ENCODE data around the gene AGPAT1. TPM values are rescaled to one million over a fixed set of nuclear protein-coding genes. Genes with fewer than 3 reads are reported as not detected.

Gene AGPAT1
- total and polyA plus RNA-seq, 10 donors: 13.6 to 39.7 (median 32.1) TPM

GRCh38 chr6:32175322-32175710 is 568 bp downstream of the AGPAT1 start:
- Histone ChIP-seq H3K4me3 (peak overlapping the region; percentile 52 to 87 (median 62)), H3K27ac (peak overlapping the region; percentile 73 to 98 (median 95)), H3K4me1 (peaks cover 33 to 67% (median 57%) of the 10 kb centered on the region in 6 donors), H3K27me3 (replicated peaks in 1 of 7) (no peaks in the 10 kb centered on the region), H3K36me3 (peaks cover 0 to 19% (median 15%) of the 10 kb centered on the region in 6 donors), H3K9me3 (no peaks in the 10 kb centered on the region)
- TF ChIP-seq CTCF (IDR thresholded peaks at IDR 0.05 in 8 of 11, conservative IDR thresholded peaks at IDR 0.05 in 3 of 11) (no peak), POLR2A (IDR thresholded peaks at IDR 0.05) (no peak), POLR2AphosphoS5 (IDR thresholded peaks at IDR 0.05) (no peak)
- intact Hi-C loops (cut with DNase I; ENCODE audit: low total_unique reads): no loop called here
- no peak for DNase-seq
- WGBS, 5 donors: 26 to 40% (median 29%) methylated on average over 2 of the region's 2 CpGs

GRCh38 chr6:32174416-32174815 is 1.5 kb downstream of the AGPAT1 start:
- intact Hi-C loops (cut with DNase I; ENCODE audit: low total_unique reads): no loop called here
- TF ChIP-seq POLR2A (IDR thresholded peaks at IDR 0.05) (no peak), POLR2AphosphoS5 (IDR thresholded peaks at IDR 0.05) (no peak), CTCF (IDR thresholded peaks at IDR 0.05 in 8 of 11, conservative IDR thresholded peaks at IDR 0.05 in 3 of 11) (no peak)
- H3K27me3 ChIP-seq (replicated peaks in 1 of 7): no peaks in the 10 kb centered on the region
- 85 to 97% (median 96%) methylated on average over 1 of the region's 1 CpG for WGBS, 5 donors
- H3K27ac ChIP-seq: peak overlapping the region in 1 of 8 donors; percentile 35
- H3K4me1 ChIP-seq: peaks cover 26 to 58% (median 49%) of the 10 kb centered on the region in 6 donors
- H3K4me3 ChIP-seq: peak overlapping the region in 2 of 8 donors; percentile 68 to 87
- H3K36me3 ChIP-seq: peaks cover 0 to 19% (median 18%) of the 10 kb centered on the region in 6 donors
- no peaks in the 10 kb centered on the region for H3K9me3 ChIP-seq
- no peak for DNase-seq

- H3K36me3 ChIP-seq: peaks cover 0 to 32% (median 24%) of the 10 kb centered on the region in 6 donors
- intact Hi-C loops (cut with DNase I; ENCODE audit: low total_unique reads): no loop called here
- WGBS, 5 donors: 61 to 71% (median 65%) methylated on average over 4 of the region's 4 CpGs
- no peak overlapping the region for H3K4me3 ChIP-seq
- no peaks in the 10 kb centered on the region for H3K9me3 ChIP-seq
- DNase-seq: no peak
- H3K27ac ChIP-seq: peak overlapping the region in 2 of 8 donors; percentile 15 to 35
- H3K27me3 ChIP-seq (replicated peaks in 1 of 7): no peaks in the 10 kb centered on the region
- no peak for TF ChIP-seq POLR2A (IDR thresholded peaks at IDR 0.05)
- peaks cover 18 to 49% (median 41%) of the 10 kb centered on the region in 6 donors for H3K4me1 ChIP-seq
These were observed 2.7 kb downstream of the AGPAT1 start for GRCh38 chr6:32173051-32173727.

- Histone ChIP-seq H3K36me3 (peaks cover 0 to 51% (median 35%) of the 10 kb centered on the region in 6 donors), H3K4me3 (no peak overlapping the region), H3K4me1 (peaks cover 9 to 36% (median 27%) of the 10 kb centered on the region in 6 donors), H3K27ac (no peak overlapping the region), H3K9me3 (no peaks in the 10 kb centered on the region), H3K27me3 (replicated peaks in 1 of 7) (no peaks in the 10 kb centered on the region)
- no peak for TF ChIP-seq POLR2AphosphoS5 (IDR thresholded peaks at IDR 0.05)
- no peak for TF ChIP-seq CTCF (IDR thresholded peaks at IDR 0.05 in 8 of 11, conservative IDR thresholded peaks at IDR 0.05 in 3 of 11)
- TF ChIP-seq POLR2A (IDR thresholded peaks at IDR 0.05): no peak
- DNase-seq: peak; percentile 34
- intact Hi-C loops (cut with DNase I; ENCODE audit: low total_unique reads): no loop called here
- 96 to 99% (median 96%) methylated on average over 6 of the region's 6 CpGs for WGBS, 5 donors
These were observed 4.7 kb downstream of the AGPAT1 start for GRCh38 chr6:32171234-32171633.

All from spleen (tissue), 11 donors.